Esophagus (tissue), 2 donors: Measurements from ENCODE around the gene HOXA5. TPM values are rescaled to one million over a fixed set of nuclear protein-coding genes. Genes with fewer than 3 reads are reported as not detected.

Experiments used
- H3K27ac ChIP-seq, 2 donors: one replicate each; pipeline ENCODE4 v1.5.1; 2013; ENCODE audit warnings: low read depth in 2 of 2, mild to moderate bottlenecking in 2 of 2, inconsistent platforms in 1 of 2, low read length in 1 of 2, moderate library complexity in 1 of 2
- H3K27me3 ChIP-seq, 2 donors: one replicate each; pipeline ENCODE4 v1.6.1; 2013; ENCODE audit warnings: low read length in 2 of 2, control low read depth in 1 of 2, mild to moderate bottlenecking in 1 of 2; ENCODE audit not compliant: insufficient read depth in 2 of 2, control insufficient read depth in 1 of 2
- H3K36me3 ChIP-seq, 2 donors: one replicate each; pipeline ENCODE4 v1.6.1; 2013; ENCODE audit warnings: low read length in 1 of 2; ENCODE audit not compliant: control insufficient read depth in 2 of 2, insufficient read depth in 2 of 2
- H3K4me1 ChIP-seq, 2 donors: one replicate each; pipeline ENCODE4 v1.6.1; 2013; ENCODE audit warnings: low read length in 1 of 2; ENCODE audit not compliant: control insufficient read depth in 2 of 2, insufficient read depth in 2 of 2
- H3K4me3 ChIP-seq, 2 donors: one replicate each; pipeline ENCODE4 v1.5.1; 2013; ENCODE audit warnings: low read length in 2 of 2, mild to moderate bottlenecking in 2 of 2, low read depth in 1 of 2, moderate library complexity in 1 of 2
- H3K9me3 ChIP-seq, 2 donors: one replicate each; pipeline ENCODE4 v1.6.1; 2013; ENCODE audit warnings: mild to moderate bottlenecking in 2 of 2, low read depth in 1 of 2, low read length in 1 of 2, moderate library complexity in 1 of 2; ENCODE audit not compliant: control insufficient read depth in 2 of 2, insufficient read depth in 1 of 2
- WGBS, 2 donors: extraction: QIAGEN DNeasy Blood & Tissue Kit; methylation state at CpG; one replicate each; pipeline ENCODE4 v1.1.7; 2013; 5-methylcytosine and 5-hydroxymethylcytosine counted together
- polyA plus RNA-seq, 2 donors: library from polyadenylated mRNA; stranded (reverse); fragments of 200-250 nt; gene quantifications; one replicate each; pipeline ENCODE4 v1.2.3, GENCODE V29; 2013
- donor health status: healthy with polysubstance abuse.
- donor health status: Bipolar disorder and iron deficiency.

HOXA5 gene
- polyA plus RNA-seq, 2 donors: 1.7 to 3.5 TPM

DNA sequence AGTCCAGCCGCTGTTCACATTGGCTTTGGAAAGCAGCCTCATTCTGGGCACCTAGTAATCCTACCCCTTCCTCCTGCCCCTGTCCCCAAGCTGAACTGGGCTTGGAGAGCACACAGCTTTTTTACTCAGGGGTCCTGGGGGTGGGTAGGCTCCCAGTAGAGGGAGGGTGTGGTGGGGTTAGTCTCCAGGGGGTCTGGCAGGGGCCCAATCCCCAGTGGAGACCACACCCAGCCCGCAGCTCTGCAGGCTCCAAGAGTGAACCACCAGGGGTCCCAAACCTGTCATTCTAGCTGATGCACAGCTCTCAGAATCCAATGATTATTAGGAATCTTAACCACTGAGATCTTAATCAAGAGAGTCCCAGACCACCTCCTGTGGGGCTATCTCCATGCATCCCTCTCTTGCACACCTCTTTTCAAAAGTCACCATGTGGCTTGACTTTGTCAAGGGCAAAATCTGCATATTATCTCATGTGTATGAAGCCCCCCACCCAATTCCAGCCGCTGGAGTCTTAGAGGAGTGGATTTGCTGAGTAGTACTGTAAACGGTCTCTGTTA is 38.9 kb upstream of the HOXA5 start:
- peaks cover 7 to 58% of the 10 kb centered on the region in 2 donors for H3K27me3 ChIP-seq
- peaks cover 0 to 3% of the 10 kb centered on the region in 2 donors for H3K9me3 ChIP-seq
- 31 to 36% methylated on average over 4 of the region's 4 CpGs for WGBS, 2 donors
- no peaks in the 10 kb centered on the region for H3K36me3 ChIP-seq
- H3K4me1 ChIP-seq: peaks cover 3 to 14% of the 10 kb centered on the region in 2 donors
- H3K4me3 ChIP-seq: no peak overlapping the region
- no peak overlapping the region for H3K27ac ChIP-seq

DNA sequence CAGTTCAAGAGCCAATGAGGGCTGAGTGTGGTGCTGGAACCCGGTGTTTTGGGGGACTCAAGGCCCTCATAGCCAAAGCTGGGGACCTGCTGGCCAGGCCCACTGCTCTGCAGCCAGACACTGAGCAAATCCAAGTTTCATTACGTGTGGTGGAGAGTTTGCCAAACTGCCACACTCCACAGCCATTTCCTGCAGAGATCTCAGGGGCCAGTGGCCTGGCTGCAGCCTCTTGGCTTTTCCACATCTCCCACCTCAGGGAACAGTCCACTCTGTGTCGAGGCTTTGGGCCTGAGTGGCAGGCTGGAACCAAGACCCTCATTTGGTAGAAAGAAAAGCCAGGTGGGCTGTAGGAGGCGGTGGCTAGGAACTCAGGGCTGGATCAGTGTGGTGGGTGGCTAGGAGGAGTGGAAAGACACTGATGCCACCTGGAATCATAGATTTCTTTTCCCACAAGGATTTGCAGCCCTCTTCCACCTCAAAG is 38.4 kb upstream of the HOXA5 start:
- Histone ChIP-seq H3K27ac (no peak overlapping the region), H3K27me3 (peaks cover 7 to 56% of the 10 kb centered on the region in 2 donors), H3K36me3 (no peaks in the 10 kb centered on the region), H3K4me3 (no peak overlapping the region), H3K9me3 (peaks cover 0 to 3% of the 10 kb centered on the region in 2 donors), H3K4me1 (peaks cover 3 to 14% of the 10 kb centered on the region in 2 donors)
- WGBS, 2 donors: 60 to 69% methylated on average over 4 of the region's 4 CpGs

GRCh38 chr7:27180431-27181420 is 37.2 kb upstream of the HOXA5 start:
- Histone ChIP-seq H3K36me3 (no peaks in the 10 kb centered on the region), H3K4me1 (peaks cover 3 to 14% of the 10 kb centered on the region in 2 donors), H3K4me3 (no peak overlapping the region), H3K9me3 (peaks cover 0 to 3% of the 10 kb centered on the region in 2 donors), H3K27me3 (peaks cover 14 to 48% of the 10 kb centered on the region in 2 donors), H3K27ac (no peak overlapping the region)
- WGBS, 2 donors: 58 to 79% methylated on average over 12 of the region's 12 CpGs

- 15 to 18% methylated on average over 56 of the region's 56 CpGs for WGBS, 2 donors
- Histone ChIP-seq H3K4me3 (peak overlapping the region in 1 of 2 donors; percentile 1), H3K9me3 (peaks cover 0 to 2% of the 10 kb centered on the region in 2 donors), H3K36me3 (no peaks in the 10 kb centered on the region), H3K4me1 (peaks cover 3 to 8% of the 10 kb centered on the region in 2 donors), H3K27me3 (peaks cover 14 to 44% of the 10 kb centered on the region in 2 donors), H3K27ac (no peak overlapping the region)
Measured at GRCh38 chr7:27179503-27180430, 36.3 kb upstream of the HOXA5 start.

DNA sequence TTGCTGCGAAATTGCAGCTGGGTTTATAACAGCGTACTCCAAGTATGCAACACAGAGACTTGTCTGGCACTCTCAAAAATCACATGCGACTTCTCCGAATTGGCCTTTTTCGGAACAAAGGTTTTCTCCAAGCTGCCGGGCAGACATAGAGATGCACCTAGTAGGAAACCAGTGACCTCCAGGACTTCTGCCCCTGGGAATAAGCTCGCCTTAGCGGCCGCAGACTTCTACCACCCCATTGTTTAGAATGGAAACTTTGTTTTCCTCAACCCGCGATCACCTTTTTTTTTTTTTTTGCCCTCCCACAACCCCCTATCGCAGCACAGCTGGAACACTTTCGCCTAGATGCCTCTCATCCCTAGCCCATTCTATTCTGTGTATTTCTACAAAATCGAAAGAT is 35.5 kb upstream of the HOXA5 start:
- WGBS, 2 donors: 50 to 63% methylated on average over 12 to 14 of the region's 14 CpGs

GRCh38 chr7:27178366-27178765 is 34.9 kb upstream of the HOXA5 start:
- Histone ChIP-seq H3K4me1 (peaks cover 2 to 4% of the 10 kb centered on the region in 2 donors), H3K36me3 (no peaks in the 10 kb centered on the region), H3K4me3 (no peak overlapping the region), H3K27ac (no peak overlapping the region), H3K27me3 (peaks cover 14 to 42% of the 10 kb centered on the region in 2 donors), H3K9me3 (no peaks in the 10 kb centered on the region)
- WGBS, 2 donors: 83 to 92% methylated on average over 6 of the region's 6 CpGs

More for the DNA sequence above, 35.5 kb upstream of the HOXA5 start:
- Histone ChIP-seq H3K27me3 (peaks cover 14 to 44% of the 10 kb centered on the region in 2 donors), H3K9me3 (no peaks in the 10 kb centered on the region), H3K4me1 (peaks cover 3 to 4% of the 10 kb centered on the region in 2 donors), H3K27ac (no peak overlapping the region), H3K36me3 (no peaks in the 10 kb centered on the region), H3K4me3 (no peak overlapping the region)

GRCh38 chr7:27177795-27178320 is 34.4 kb upstream of the HOXA5 start:
- Histone ChIP-seq H3K27me3 (peaks cover 14 to 44% of the 10 kb centered on the region in 2 donors), H3K9me3 (no peaks in the 10 kb centered on the region), H3K27ac (no peak overlapping the region), H3K4me3 (no peak overlapping the region), H3K36me3 (no peaks in the 10 kb centered on the region), H3K4me1 (peaks cover under 1 to 8% of the 10 kb centered on the region in 2 donors)
- 79 to 84% methylated on average over 5 of the region's 5 CpGs for WGBS, 2 donors

DNA sequence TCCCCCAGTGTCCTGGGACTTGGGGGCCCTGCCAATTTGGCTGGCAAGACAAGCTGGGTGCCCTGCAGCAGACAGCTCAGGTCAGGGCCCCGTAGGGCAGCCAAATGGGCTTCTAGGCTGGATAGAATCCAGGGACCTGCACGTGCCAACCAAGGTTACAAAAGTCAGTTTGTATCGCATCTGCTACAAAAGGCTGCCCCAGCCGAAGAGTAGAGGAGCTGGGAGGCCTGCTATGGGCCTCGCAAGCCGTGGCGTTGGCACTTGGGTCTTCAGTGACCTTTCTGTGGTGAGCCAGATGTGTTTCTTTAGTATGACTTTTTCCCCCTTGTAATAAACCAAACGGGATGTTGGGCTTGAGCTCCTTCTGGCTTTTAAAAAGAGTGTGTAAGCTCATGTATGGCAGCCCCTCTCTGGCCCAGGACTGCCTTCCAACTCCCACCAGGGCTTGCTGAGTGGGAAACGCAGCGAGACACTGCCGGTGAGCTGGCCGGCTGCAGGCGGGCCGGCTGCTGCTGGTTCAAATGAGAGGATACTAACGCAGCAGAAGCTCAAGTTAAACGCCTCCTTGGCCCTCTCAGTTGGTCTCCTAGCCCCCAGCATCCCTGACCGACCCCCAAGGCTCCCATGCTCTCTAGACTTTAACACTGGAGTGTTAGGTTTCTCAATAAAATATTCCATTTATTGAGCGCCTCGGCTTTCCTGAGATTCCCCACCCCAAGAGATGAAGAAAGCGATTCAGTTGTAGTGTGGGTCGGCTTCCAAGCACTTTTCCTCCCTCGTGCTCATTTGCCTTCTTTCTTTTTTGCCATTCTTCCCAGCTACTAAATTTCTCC is 33.7 kb upstream of the HOXA5 start:
- Histone ChIP-seq H3K27ac (no peak overlapping the region), H3K4me1 (peaks cover 2 to 9% of the 10 kb centered on the region in 2 donors), H3K4me3 (no peak overlapping the region), H3K9me3 (no peaks in the 10 kb centered on the region), H3K36me3 (no peaks in the 10 kb centered on the region), H3K27me3 (peaks cover 14 to 46% of the 10 kb centered on the region in 2 donors)
- WGBS, 2 donors: 70 to 88% methylated on average over 22 of the region's 22 CpGs
